Esophagus muscularis mucosa (tissue), 4 donors: ENCODE data around the gene DNAJC4. TPM values are rescaled to one million over a fixed set of nuclear protein-coding genes. Genes with fewer than 3 reads are reported as not detected.

Experiments used
- DNase-seq: peaks from one replicate; pipeline ENCODE4 v3.0.0-alpha.2; 2017; ENCODE audit errors: extremely low spot score
- H3K27ac ChIP-seq, 4 donors: fragments of 200-600 bp; sonication (generic); replicated peaks in 1 of 4; 1 replicate in 3 of 4; 2 replicates in 1 of 4; pipeline ENCODE4 v1.5.1; 2016 to 2019; ENCODE audit warnings: mild to moderate bottlenecking in 1 of 4
- H3K27me3 ChIP-seq, 4 donors: fragments of 200-600 bp; sonication (generic); one replicate each; pipeline versions ENCODE4 v1.5.1 to v1.6.0; 2016 to 2019
- H3K36me3 ChIP-seq, 4 donors: fragments of 200-600 bp; sonication (generic); one replicate each; pipeline ENCODE4 v1.5.1; 2016 to 2019
- H3K4me1 ChIP-seq, 4 donors: fragments of 200-600 bp; sonication (generic); one replicate each; pipeline ENCODE4 v1.5.1; 2016 to 2019
- H3K4me3 ChIP-seq, 4 donors: fragments of 200-600 bp; sonication (generic); 1 replicate in 2 of 4; 2 replicates in 2 of 4; pipeline ENCODE4 v1.5.1; 2016 to 2019; ENCODE audit warnings: mild to moderate bottlenecking in 4 of 4, moderate library complexity in 1 of 4
- H3K9me3 ChIP-seq, 4 donors: fragments of 200-600 bp; sonication (generic); 1 replicate in 3 of 4; 2 replicates in 1 of 4; pipeline ENCODE4 v1.5.1; 2016 to 2019
- EP300 ChIP-seq: sonication (generic); formaldehyde crosslinking; IDR thresholded peaks from one replicate; pipeline ENCODE4 v1.6.1; 2017; ENCODE audit warnings: antibody characterized with exemption
- POLR2A ChIP-seq: fragments of 450-650 bp; IDR thresholded peaks from one replicate; pipeline ENCODE4 v1.6.1; 2017; ENCODE audit warnings: antibody characterized with exemption, moderate library complexity, mild to moderate bottlenecking, low read depth
- POLR2AphosphoS5 ChIP-seq, 2 donors: sonication (generic); formaldehyde crosslinking; IDR thresholded peaks; one replicate each; pipeline ENCODE4 v1.6.1; 2017; ENCODE audit warnings: antibody characterized with exemption in 2 of 2
- WGBS: methylation state at CpG from one replicate; pipeline ENCODE4 v1.1.5; 2018; 5-methylcytosine and 5-hydroxymethylcytosine counted together
- intact Hi-C: fragments of 100-400 bp; cut with DNase I; formaldehyde crosslinking; loops from one replicate; pipeline ENCODE4 v1.15.1; 2023
- total RNA-seq, 4 donors: library from RNA; depleted of rRNA; stranded (reverse); fragments of >200 nt; gene quantifications; one replicate each; pipeline versions ENCODE4 v1.1.0 to v1.2.1, GENCODE V29; 2016
- TF ChIP-seq, protein P1 (sequence below), 3 experiments: fragments of 200-600 bp in 2 of 3; fragments of 450-650 bp in 1 of 3; sonication (generic) in 2 of 3; IDR thresholded peaks; one replicate each; pipeline ENCODE4 v1.5.1; 2017 to 2019; ENCODE audit warnings: antibody characterized with exemption in 3 of 3, mild to moderate bottlenecking in 2 of 3, moderate library complexity in 1 of 3

The DNAJC4 gene
- total RNA-seq, 4 donors from 2014 or later: 19.4 to 40.4 (median 25.3) TPM

DNA sequence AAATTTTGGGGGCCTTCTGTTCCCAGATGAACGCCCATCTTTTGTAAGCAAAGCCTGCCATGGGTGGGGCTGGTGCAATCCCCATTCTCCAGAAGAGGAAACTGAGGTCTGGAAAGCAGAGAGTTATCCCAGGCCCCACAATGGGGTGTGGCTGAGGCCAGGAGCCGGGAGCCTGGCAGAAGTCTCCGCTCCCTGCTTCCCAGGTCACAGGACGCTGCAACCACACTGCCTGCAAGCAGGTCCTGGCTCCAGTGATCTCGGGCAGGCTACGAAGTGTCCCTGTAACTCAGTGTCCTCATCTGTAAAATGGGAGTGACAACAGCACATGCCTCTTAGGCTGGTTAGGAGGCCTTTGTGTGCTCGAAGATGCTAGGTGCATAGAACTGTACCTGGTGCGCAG, 22.7 kb downstream of the DNAJC4 start:
- intact Hi-C loops: no loop called here
- DNase-seq: no peak
- H3K4me3 ChIP-seq: peak overlapping the region; percentile 88 to 93 (median 92)
- TF ChIP-seq EP300: no peak
- no peak for TF ChIP-seq POLR2A
- no peak for TF ChIP-seq POLR2AphosphoS5 (IDR thresholded peaks at IDR 0.05)
- TF ChIP-seq, protein P1, sequence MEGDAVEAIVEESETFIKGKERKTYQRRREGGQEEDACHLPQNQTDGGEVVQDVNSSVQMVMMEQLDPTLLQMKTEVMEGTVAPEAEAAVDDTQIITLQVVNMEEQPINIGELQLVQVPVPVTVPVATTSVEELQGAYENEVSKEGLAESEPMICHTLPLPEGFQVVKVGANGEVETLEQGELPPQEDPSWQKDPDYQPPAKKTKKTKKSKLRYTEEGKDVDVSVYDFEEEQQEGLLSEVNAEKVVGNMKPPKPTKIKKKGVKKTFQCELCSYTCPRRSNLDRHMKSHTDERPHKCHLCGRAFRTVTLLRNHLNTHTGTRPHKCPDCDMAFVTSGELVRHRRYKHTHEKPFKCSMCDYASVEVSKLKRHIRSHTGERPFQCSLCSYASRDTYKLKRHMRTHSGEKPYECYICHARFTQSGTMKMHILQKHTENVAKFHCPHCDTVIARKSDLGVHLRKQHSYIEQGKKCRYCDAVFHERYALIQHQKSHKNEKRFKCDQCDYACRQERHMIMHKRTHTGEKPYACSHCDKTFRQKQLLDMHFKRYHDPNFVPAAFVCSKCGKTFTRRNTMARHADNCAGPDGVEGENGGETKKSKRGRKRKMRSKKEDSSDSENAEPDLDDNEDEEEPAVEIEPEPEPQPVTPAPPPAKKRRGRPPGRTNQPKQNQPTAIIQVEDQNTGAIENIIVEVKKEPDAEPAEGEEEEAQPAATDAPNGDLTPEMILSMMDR (IDR thresholded peaks at IDR 0.05): no peak
- WGBS: 75% methylated on average over 3 of the region's 8 CpGs
- H3K27ac ChIP-seq: peak overlapping the region; percentile 81 to 86 (median 84)
- peaks cover 16 to 39% (median 36%) of the 10 kb centered on the region in 4 donors for H3K36me3 ChIP-seq
- no peaks in the 10 kb centered on the region for H3K9me3 ChIP-seq
- H3K27me3 ChIP-seq: no peaks in the 10 kb centered on the region
- peaks cover 30 to 50% (median 41%) of the 10 kb centered on the region in 4 donors for H3K4me1 ChIP-seq

DNA sequence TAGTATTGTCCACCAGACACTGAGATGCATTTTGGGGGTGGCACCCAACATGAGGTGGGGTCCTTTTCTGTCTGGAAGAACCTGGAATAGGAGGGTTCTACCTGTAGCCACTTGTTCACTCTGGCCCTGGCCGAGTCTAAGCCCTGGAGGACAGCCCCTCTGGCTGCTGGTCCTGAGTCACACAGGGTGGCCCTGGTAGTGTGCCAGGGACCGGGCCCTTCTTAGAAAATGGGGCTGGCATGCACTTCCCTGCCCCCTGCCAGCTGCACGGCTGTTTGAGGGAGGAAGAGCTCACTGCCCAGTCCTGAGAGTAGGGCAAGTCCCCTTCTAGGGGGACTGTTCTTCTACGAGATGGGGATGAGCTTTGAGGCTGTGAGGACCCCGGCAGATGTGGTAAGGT, 23.1 kb downstream of the DNAJC4 start:
- Histone ChIP-seq H3K36me3 (peaks cover 16 to 44% (median 40%) of the 10 kb centered on the region in 4 donors), H3K4me3 (no peak overlapping the region), H3K9me3 (no peaks in the 10 kb centered on the region), H3K27me3 (no peaks in the 10 kb centered on the region), H3K4me1 (peaks cover 30 to 46% (median 39%) of the 10 kb centered on the region in 4 donors), H3K27ac (no peak overlapping the region)
- WGBS: 51% methylated on average over 3 of the region's 5 CpGs
- no peak for DNase-seq
- intact Hi-C loops: no loop called here
- TF ChIP-seq, protein P1 (IDR thresholded peaks at IDR 0.05): no peak
- TF ChIP-seq EP300: no peak
- no peak for TF ChIP-seq POLR2AphosphoS5 (IDR thresholded peaks at IDR 0.05)
- TF ChIP-seq POLR2A: no peak

DNA sequence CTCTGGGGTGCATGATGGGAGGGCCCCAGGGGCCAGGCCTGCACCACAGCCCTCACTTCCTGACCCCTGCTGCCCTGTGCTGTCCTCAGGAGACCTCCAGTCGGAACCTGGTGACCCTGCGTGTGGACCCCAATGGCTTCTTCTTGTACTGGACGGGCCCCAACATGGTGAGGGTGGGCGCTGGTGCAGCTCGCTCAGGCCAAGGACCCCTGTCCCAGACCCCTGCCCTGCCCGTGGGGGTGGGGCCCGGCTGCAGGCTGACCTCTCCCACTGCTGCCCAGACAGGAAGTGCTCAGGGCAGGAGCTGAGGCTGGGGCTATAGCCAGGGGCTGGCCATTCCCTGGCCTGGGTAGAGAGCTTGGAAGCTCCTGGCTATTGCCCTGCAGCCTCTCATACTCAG, 24.0 kb downstream of the DNAJC4 start:
- intact Hi-C loops: no loop called here
- Histone ChIP-seq H3K36me3 (peaks cover 22 to 52% (median 49%) of the 10 kb centered on the region in 4 donors), H3K4me1 (peaks cover 30 to 46% (median 38%) of the 10 kb centered on the region in 4 donors), H3K4me3 (no peak overlapping the region), H3K27me3 (no peaks in the 10 kb centered on the region), H3K9me3 (no peaks in the 10 kb centered on the region), H3K27ac (no peak overlapping the region)
- DNase-seq: no peak
- TF ChIP-seq POLR2AphosphoS5 (IDR thresholded peaks at IDR 0.05) (no peak), EP300 (no peak), POLR2A (no peak)
- TF ChIP-seq, protein P1 (IDR thresholded peaks at IDR 0.05): no peak
- 100% methylated on average over 2 of the region's 7 CpGs for WGBS

DNA sequence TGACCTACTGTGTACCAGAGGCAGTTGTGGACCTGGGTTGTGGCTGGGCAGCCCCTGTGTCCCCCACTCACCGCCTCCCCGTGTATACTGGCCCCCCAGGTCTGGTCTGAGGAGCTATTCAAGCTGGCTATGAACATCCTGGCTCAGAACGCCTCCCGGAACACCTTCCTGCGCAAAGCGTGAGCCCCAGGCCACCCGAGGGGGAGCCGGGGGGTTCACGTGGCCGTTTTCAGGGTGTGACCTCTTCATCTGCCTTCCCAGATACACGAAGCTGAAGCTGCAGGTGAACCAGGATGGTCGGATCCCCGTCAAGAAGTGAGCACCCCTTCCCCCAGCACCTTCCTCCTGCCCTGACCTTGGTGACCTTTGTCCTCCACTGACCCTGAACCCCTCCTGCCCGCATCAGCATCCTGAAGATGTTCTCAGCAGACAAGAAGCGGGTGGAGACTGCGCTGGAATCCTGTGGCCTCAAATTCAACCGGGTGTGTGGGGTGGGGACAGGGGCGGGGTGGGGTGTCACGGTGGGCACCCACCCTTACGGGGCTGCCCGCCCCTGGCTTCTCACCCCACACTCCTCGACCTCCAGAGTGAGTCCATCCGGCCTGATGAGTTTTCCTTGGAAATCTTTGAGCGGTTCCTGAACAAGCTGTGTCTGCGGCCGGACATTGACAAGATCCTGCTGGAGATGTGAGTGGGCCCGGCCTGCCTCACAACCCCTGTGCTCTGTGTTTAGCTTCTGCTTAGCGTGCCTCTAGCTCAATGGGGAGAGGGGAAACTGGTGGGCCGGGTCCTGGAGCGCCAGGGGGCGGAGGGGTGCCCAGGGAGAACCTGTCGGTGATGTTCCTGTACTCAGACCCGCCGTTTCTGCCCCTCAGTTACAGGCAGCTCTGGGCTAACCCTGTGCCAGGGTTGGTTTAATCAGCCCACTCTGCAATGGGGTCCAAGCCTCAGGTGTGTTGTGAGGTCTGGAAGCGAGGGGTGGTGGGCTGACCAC, 25.1 kb downstream of the DNAJC4 start:
- Histone ChIP-seq H3K9me3 (no peaks in the 10 kb centered on the region), H3K4me1 (peaks cover 29 to 42% (median 35%) of the 10 kb centered on the region in 4 donors), H3K36me3 (peaks cover 22 to 63% (median 60%) of the 10 kb centered on the region in 4 donors), H3K27me3 (no peaks in the 10 kb centered on the region), H3K27ac (no peak overlapping the region), H3K4me3 (no peak overlapping the region)
- no peak for DNase-seq
- 75% methylated on average over 16 of the region's 35 CpGs for WGBS
- intact Hi-C loops: no loop called here
- TF ChIP-seq POLR2AphosphoS5 (IDR thresholded peaks at IDR 0.05): no peak
- TF ChIP-seq POLR2A: no peak
- TF ChIP-seq, protein P1 (IDR thresholded peaks at IDR 0.05): no peak
- no peak for TF ChIP-seq EP300
